GM06990 (cell line): ENCODE data around the gene PACSIN3.
"Not testable (repeated sequence)": the region's sequence is repeated elsewhere in the genome, so short reads cannot be mapped to it uniquely, and the experiment has no call there.

Experiments
- DNase-seq: peaks from one replicate; pipeline ENCODE4 v3.0.0-alpha.2; 2011; ENCODE audit not compliant: insufficient read length; ENCODE audit errors: extremely low read depth
- H3K27me3 ChIP-seq: replicated peaks from 2 replicates; pipeline ENCODE4 v1.6.0; 2011; ENCODE audit warnings: low read length; ENCODE audit not compliant: control insufficient read depth, insufficient read depth
- H3K36me3 ChIP-seq: 2 replicates; pipeline ENCODE4 v1.5.1; 2011; ENCODE audit warnings: low read length; ENCODE audit not compliant: control insufficient read depth, insufficient read depth
- H3K4me3 ChIP-seq: replicated peaks from 2 replicates; pipeline ENCODE4 v1.5.1; 2011; ENCODE audit warnings: low read depth, mild to moderate bottlenecking, control low read depth, low read length
- CTCF ChIP-seq: IDR thresholded peaks from 2 replicates; pipeline ENCODE4 v1.5.1; 2011; ENCODE audit warnings: low read length, control low read depth, mild to moderate bottlenecking, inconsistent platforms; ENCODE audit not compliant: insufficient read depth, poor library complexity, severe bottlenecking

Gene PACSIN3

DNA sequence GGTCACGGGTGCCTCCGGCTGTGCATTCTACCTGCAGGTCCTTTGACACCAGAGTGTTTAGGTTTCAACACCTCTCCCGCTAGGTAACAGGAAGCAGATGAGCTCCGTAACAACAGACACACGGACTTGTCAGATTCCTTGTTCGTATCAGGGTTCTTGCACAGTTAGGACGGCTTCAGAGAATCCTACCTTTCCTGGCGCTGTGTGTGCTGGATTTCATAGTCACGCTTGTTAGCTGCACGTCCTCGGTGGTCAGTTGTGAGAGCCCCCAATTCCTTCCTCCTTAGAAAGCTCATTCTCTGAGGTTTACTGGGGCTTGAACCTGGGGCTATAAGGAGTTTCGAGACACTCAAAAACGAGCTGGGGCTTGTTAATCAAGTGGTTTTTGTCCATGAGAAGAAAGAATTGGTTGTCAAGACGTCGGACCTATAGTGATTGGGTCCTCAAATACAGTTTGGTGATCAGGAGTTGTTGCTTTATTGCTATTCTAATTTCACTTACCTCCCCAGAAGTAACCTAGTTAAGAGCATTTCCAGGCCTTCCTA is 29.2 kb upstream of the PACSIN3 start:
- TF ChIP-seq CTCF, result no peak
- no peak for DNase-seq
- Histone ChIP-seq H3K36me3 (peaks cover 5% of the 10 kb centered on the region), H3K4me3 (peak overlapping the region; percentile 70), H3K27me3 (no peaks in the 10 kb centered on the region)

- Histone ChIP-seq H3K4me3 (peak overlapping the region; percentile 70), H3K36me3 (no peaks in the 10 kb centered on the region), H3K27me3 (no peaks in the 10 kb centered on the region)
- no peak for TF ChIP-seq CTCF
- peak; percentile 86 for DNase-seq
Measured at GRCh38 chr11:47213950-47214565, 27.8 kb upstream of the PACSIN3 start.

- H3K36me3 ChIP-seq, result no peaks in the 10 kb centered on the region
- TF ChIP-seq CTCF, result no peak
- no peak overlapping the region for H3K4me3 ChIP-seq
- H3K27me3 ChIP-seq, result no peaks in the 10 kb centered on the region
- no peak for DNase-seq
Measured at GRCh38 chr11:47212938-47213337, 26.7 kb upstream of the PACSIN3 start.

- DNase-seq, result no peak
- H3K27me3 ChIP-seq, result no peaks in the 10 kb centered on the region; the same call in 1 of the 2 replicates
- no peak overlapping the region for H3K4me3 ChIP-seq
- H3K36me3 ChIP-seq, result no peaks in the 10 kb centered on the region
- no peak for TF ChIP-seq CTCF
Measured at GRCh38 chr11:47208628-47209027, 22.4 kb upstream of the PACSIN3 start.

DNA sequence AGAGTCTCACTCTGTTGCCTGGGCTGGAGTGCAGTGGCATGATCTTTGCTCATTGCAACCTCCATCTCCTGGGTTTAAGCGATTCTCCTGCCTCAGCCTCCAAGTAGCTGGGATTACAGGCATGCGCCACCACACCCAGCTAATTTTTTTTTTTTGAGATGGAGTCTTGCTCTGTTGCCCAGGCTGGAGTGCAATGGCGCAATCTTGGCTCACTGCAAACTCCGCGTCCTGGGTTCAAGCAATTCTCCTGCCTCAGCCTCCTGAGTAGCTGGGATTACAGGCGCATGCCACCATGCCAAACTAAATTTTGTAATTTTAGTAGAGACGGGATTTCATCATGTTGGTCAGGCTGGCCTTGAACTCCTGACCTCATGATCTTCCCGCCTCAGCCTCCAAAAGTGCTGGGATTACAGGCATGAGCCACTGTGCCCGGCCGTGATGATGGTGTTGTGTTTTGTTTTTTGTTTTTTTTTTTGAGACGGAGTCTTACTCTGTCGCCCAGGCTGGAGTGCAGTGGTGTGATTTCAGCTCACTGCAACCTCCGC is 21.8 kb upstream of the PACSIN3 start:
- H3K4me3 ChIP-seq, DNase-seq, H3K27me3 ChIP-seq: not testable (repeated sequence)

GRCh38 chr11:47207459-47207858 is 21.2 kb upstream of the PACSIN3 start:
- H3K4me3 ChIP-seq, result no peak overlapping the region
- H3K36me3 ChIP-seq, result no peaks in the 10 kb centered on the region
- no peak for TF ChIP-seq CTCF
- no peak for DNase-seq
- no peaks in the 10 kb centered on the region; the same call in 1 of the 2 replicates for H3K27me3 ChIP-seq

More for the DNA sequence above, 21.8 kb upstream of the PACSIN3 start:
- not testable (repeated sequence) for H3K36me3 ChIP-seq

DNA sequence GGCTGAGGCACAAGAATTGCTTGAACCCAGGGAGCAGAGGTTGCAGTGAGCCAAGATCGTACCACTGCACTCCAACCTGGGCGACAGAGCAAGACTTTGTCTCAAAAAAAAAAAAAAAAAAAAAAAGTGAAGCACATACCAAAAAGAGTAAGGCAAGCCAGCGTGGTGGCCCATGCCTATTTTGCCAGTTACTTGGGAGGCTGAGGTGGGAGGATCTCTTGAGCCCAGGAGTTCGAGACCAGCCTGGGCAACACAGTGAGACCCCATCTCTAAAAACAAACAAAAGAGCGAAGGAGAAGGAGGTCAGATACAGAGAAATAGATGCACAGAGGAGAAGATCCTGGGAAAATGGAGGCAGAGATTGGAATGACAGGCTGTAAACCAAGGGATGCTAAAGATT is 20.3 kb upstream of the PACSIN3 start:
- DNase-seq, H3K36me3 ChIP-seq, H3K4me3 ChIP-seq, H3K27me3 ChIP-seq: not testable (repeated sequence)
